GM21515 (cell line): ENCODE measurements around the gene ZBTB20.
A peak's percentile ranks its signal among the peaks of the same experiment; 100 is the strongest.

ENCODE experiments used
- ATAC-seq: cut with Tn5 transposase; IDR thresholded peaks from one replicate; pipeline ENCODE4 v1.9.1; 2021; ENCODE audit not compliant: unreplicated experiment

Gene ZBTB20

GRCh38 chr3:114590309-114591047 lies 556.6 kb downstream of the ZBTB20 start:
- no peak for ATAC-seq

- ATAC-seq, result no peak
Observed at GRCh38 chr3:114587986-114588385, 559.1 kb downstream of the ZBTB20 start.

- ATAC-seq, result no peak
Observed at GRCh38 chr3:114586119-114586518, 561.0 kb downstream of the ZBTB20 start.

- no peak for ATAC-seq
Observed at GRCh38 chr3:114585687-114586086, 561.4 kb downstream of the ZBTB20 start.

- ATAC-seq, result no peak
Observed at GRCh38 chr3:114584734-114585371, 562.2 kb downstream of the ZBTB20 start.

- peak; percentile 83 for ATAC-seq
Observed at GRCh38 chr3:114582929-114583328, 564.2 kb downstream of the ZBTB20 start.

- no peak for ATAC-seq
Observed at GRCh38 chr3:114572364-114573062, 574.6 kb downstream of the ZBTB20 start.

GRCh38 chr3:114571363-114571762 lies 575.7 kb downstream of the ZBTB20 start:
- ATAC-seq, result no peak

GRCh38 chr3:114569186-114569585 lies 577.9 kb downstream of the ZBTB20 start:
- no peak for ATAC-seq

- no peak for ATAC-seq
Observed at GRCh38 chr3:114567771-114568170, 579.3 kb downstream of the ZBTB20 start.

- ATAC-seq, result no peak
Observed at GRCh38 chr3:114566767-114567166, 580.3 kb downstream of the ZBTB20 start.

- peak; percentile 82 for ATAC-seq
Observed at GRCh38 chr3:114566162-114566755, 580.8 kb downstream of the ZBTB20 start.

GRCh38 chr3:114565216-114565615 lies 581.9 kb downstream of the ZBTB20 start:
- ATAC-seq, result no peak

- ATAC-seq, result no peak
Observed at GRCh38 chr3:114563720-114564119, 583.4 kb downstream of the ZBTB20 start.

GRCh38 chr3:114562557-114562956 lies 584.5 kb downstream of the ZBTB20 start:
- ATAC-seq, result no peak

GRCh38 chr3:114558271-114558670 lies 588.8 kb downstream of the ZBTB20 start:
- ATAC-seq, result no peak

- ATAC-seq, result no peak
Observed at GRCh38 chr3:114557791-114558190, 589.3 kb downstream of the ZBTB20 start.

GRCh38 chr3:114556657-114557213 lies 590.4 kb downstream of the ZBTB20 start:
- no peak for ATAC-seq

- ATAC-seq, result no peak
Observed at GRCh38 chr3:114554731-114555130, 592.4 kb downstream of the ZBTB20 start.

- ATAC-seq, result no peak
Observed at GRCh38 chr3:114553949-114554593, 593.0 kb downstream of the ZBTB20 start.

GRCh38 chr3:114552527-114552812 lies 594.6 kb downstream of the ZBTB20 start:
- ATAC-seq, result no peak
